ENCODE results near the gene STAMBP.

GRCh38 chr2:73890301-73891092 is 61.7 kb downstream of the STAMBP start:
- TF ChIP-seq, protein P1, sequence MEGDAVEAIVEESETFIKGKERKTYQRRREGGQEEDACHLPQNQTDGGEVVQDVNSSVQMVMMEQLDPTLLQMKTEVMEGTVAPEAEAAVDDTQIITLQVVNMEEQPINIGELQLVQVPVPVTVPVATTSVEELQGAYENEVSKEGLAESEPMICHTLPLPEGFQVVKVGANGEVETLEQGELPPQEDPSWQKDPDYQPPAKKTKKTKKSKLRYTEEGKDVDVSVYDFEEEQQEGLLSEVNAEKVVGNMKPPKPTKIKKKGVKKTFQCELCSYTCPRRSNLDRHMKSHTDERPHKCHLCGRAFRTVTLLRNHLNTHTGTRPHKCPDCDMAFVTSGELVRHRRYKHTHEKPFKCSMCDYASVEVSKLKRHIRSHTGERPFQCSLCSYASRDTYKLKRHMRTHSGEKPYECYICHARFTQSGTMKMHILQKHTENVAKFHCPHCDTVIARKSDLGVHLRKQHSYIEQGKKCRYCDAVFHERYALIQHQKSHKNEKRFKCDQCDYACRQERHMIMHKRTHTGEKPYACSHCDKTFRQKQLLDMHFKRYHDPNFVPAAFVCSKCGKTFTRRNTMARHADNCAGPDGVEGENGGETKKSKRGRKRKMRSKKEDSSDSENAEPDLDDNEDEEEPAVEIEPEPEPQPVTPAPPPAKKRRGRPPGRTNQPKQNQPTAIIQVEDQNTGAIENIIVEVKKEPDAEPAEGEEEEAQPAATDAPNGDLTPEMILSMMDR (conservative IDR thresholded peaks at IDR 0.05; ENCODE audit: low read depth, low read length): no peak
- no peak for TF ChIP-seq RFX5 (IDR thresholded peaks at IDR 0.05; ENCODE audit: low read depth, low read length)
- TF ChIP-seq POLR2A (IDR thresholded peaks at IDR 0.05; ENCODE audit: low read depth, low read length): no peak
- no peak for TF ChIP-seq RAD21 (IDR thresholded peaks at IDR 0.05; ENCODE audit: low read length)
- TF ChIP-seq SMC3 (IDR thresholded peaks at IDR 0.05; ENCODE audit: low read depth, low read length): no peak
- no peak for TF ChIP-seq MXI1 (IDR thresholded peaks at IDR 0.05; ENCODE audit: borderline replicate concordance, low read depth, low read length)
- TF ChIP-seq BHLHE40 (IDR thresholded peaks at IDR 0.05; ENCODE audit: low read depth, low read length): no peak

Data from IMR-90 (cell line).